Vagina (tissue), 2 donors: ENCODE results near the gene PDHA1. TPM values are rescaled to one million over a fixed set of nuclear protein-coding genes. Genes with fewer than 3 reads are reported as not detected.

Experiments used
- DNase-seq, 2 donors: peaks; one replicate each; pipeline ENCODE4 v3.0.0-alpha.2; 2017; ENCODE audit errors: extremely low spot score in 2 of 2
- H3K27ac ChIP-seq: fragments of 200-600 bp; sonication (generic); one replicate; pipeline ENCODE4 v1.5.1; 2019
- H3K27me3 ChIP-seq: fragments of 200-600 bp; sonication (generic); one replicate; pipeline ENCODE4 v1.5.1; 2019
- H3K36me3 ChIP-seq, 2 donors: fragments of 200-600 bp; sonication (generic); one replicate each; pipeline ENCODE4 v1.5.1; 2017 to 2019
- H3K4me1 ChIP-seq: fragments of 200-600 bp; sonication (generic); one replicate; pipeline ENCODE4 v1.5.1; 2019
- H3K4me3 ChIP-seq, 2 donors: fragments of 200-600 bp; sonication (generic); 1 replicate in 1 of 2; 2 replicates in 1 of 2; pipeline ENCODE4 v1.5.1; 2016 to 2019
- H3K9me3 ChIP-seq: fragments of 200-600 bp; sonication (generic); one replicate; pipeline ENCODE4 v1.5.1; 2019
- CTCF ChIP-seq, 3 experiments: fragments of 450-650 bp in 2 of 3; fragments of 200-600 bp in 1 of 3; sonication (generic) in 1 of 3; IDR thresholded peaks; one replicate each; pipeline ENCODE4 v1.5.1; 2017 to 2019; ENCODE audit warnings: antibody characterized with exemption in 3 of 3, mild to moderate bottlenecking in 2 of 3, moderate library complexity in 2 of 3
- POLR2A ChIP-seq, 2 donors: fragments of 450-650 bp; IDR thresholded peaks; one replicate each; pipeline ENCODE4 v1.6.1; 2017; ENCODE audit warnings: antibody characterized with exemption in 2 of 2, mild to moderate bottlenecking in 2 of 2, moderate library complexity in 2 of 2
- POLR2AphosphoS5 ChIP-seq, 2 donors: sonication (generic); formaldehyde crosslinking; IDR thresholded peaks; one replicate each; pipeline ENCODE4 v1.9.0; 2017; ENCODE audit warnings: antibody characterized with exemption in 2 of 2, mild to moderate bottlenecking in 2 of 2, low read depth in 1 of 2; ENCODE audit not compliant: insufficient read depth in 1 of 2
- intact Hi-C: fragments of 100-400 bp; cut with DNase I; formaldehyde crosslinking; loops from one replicate; pipeline ENCODE4 v1.15.1; 2023
- total RNA-seq: library from RNA; depleted of rRNA; stranded (reverse); fragments of >200 nt; gene quantifications from one replicate; pipeline ENCODE4 v1.2.3, GENCODE V29; 2016

Gene PDHA1
- total RNA-seq, 1 donor from 2014 or later: 41.0 TPM

- H3K27ac ChIP-seq: no peak overlapping the region
- peaks cover 8% of the 10 kb centered on the region for H3K4me1 ChIP-seq
- peaks cover 0 to 15% of the 10 kb centered on the region in 2 donors for H3K36me3 ChIP-seq
- no peaks in the 10 kb centered on the region for H3K27me3 ChIP-seq
- intact Hi-C loops: no loop called here
- no peak for TF ChIP-seq POLR2A (IDR thresholded peaks at IDR 0.05)
- TF ChIP-seq POLR2AphosphoS5 (IDR thresholded peaks at IDR 0.05; ENCODE audit: insufficient read depth in 1 of 2, low read depth in 1 of 2): no peak
- TF ChIP-seq CTCF (IDR thresholded peaks at IDR 0.05): no peak
- no peak overlapping the region for H3K4me3 ChIP-seq
- DNase-seq: no peak
- H3K9me3 ChIP-seq: no peaks in the 10 kb centered on the region
These were observed 5.5 kb downstream of the PDHA1 start for GRCh38 chrX:19349264-19349663.

GRCh38 chrX:19350941-19351384, 7.2 kb downstream of the PDHA1 start:
- TF ChIP-seq CTCF (IDR thresholded peaks at IDR 0.05) (no peak), POLR2AphosphoS5 (IDR thresholded peaks at IDR 0.05; ENCODE audit: insufficient read depth in 1 of 2, low read depth in 1 of 2) (no peak), POLR2A (IDR thresholded peaks at IDR 0.05) (no peak)
- H3K9me3 ChIP-seq: no peaks in the 10 kb centered on the region
- intact Hi-C loops: no loop called here
- H3K27me3 ChIP-seq: no peaks in the 10 kb centered on the region
- no peak overlapping the region for H3K27ac ChIP-seq
- no peak for DNase-seq
- no peaks in the 10 kb centered on the region for H3K4me1 ChIP-seq
- H3K4me3 ChIP-seq: no peak overlapping the region
- H3K36me3 ChIP-seq: peaks cover 0 to 23% of the 10 kb centered on the region in 2 donors

- Histone ChIP-seq H3K4me3 (no peak overlapping the region), H3K27me3 (no peaks in the 10 kb centered on the region), H3K9me3 (no peaks in the 10 kb centered on the region), H3K27ac (no peak overlapping the region), H3K36me3 (peaks cover 0 to 44% of the 10 kb centered on the region in 2 donors), H3K4me1 (no peaks in the 10 kb centered on the region)
- intact Hi-C loops: no loop called here
- no peak for DNase-seq
- no peak for TF ChIP-seq CTCF (IDR thresholded peaks at IDR 0.05)
- no peak for TF ChIP-seq POLR2AphosphoS5 (IDR thresholded peaks at IDR 0.05; ENCODE audit: insufficient read depth in 1 of 2, low read depth in 1 of 2)
- no peak for TF ChIP-seq POLR2A (IDR thresholded peaks at IDR 0.05)
These were observed 10.9 kb downstream of the PDHA1 start for GRCh38 chrX:19354625-19355024.

- Histone ChIP-seq H3K4me3 (no peak overlapping the region), H3K27me3 (no peaks in the 10 kb centered on the region), H3K4me1 (no peaks in the 10 kb centered on the region), H3K36me3 (peaks cover 0 to 37% of the 10 kb centered on the region in 2 donors), H3K9me3 (no peaks in the 10 kb centered on the region), H3K27ac (no peak overlapping the region)
- DNase-seq: no peak
- intact Hi-C loops: no loop called here
- TF ChIP-seq CTCF (IDR thresholded peaks at IDR 0.05) (no peak), POLR2AphosphoS5 (IDR thresholded peaks at IDR 0.05; ENCODE audit: insufficient read depth in 1 of 2, low read depth in 1 of 2) (no peak), POLR2A (IDR thresholded peaks at IDR 0.05) (no peak)
These were observed 14.8 kb downstream of the PDHA1 start for GRCh38 chrX:19358521-19358920.

GRCh38 chrX:19360903-19361302, 17.2 kb downstream of the PDHA1 start:
- Histone ChIP-seq H3K27me3 (no peaks in the 10 kb centered on the region), H3K4me3 (no peak overlapping the region), H3K36me3 (peaks cover 0 to 21% of the 10 kb centered on the region in 2 donors), H3K27ac (no peak overlapping the region), H3K9me3 (no peaks in the 10 kb centered on the region), H3K4me1 (no peaks in the 10 kb centered on the region)
- DNase-seq: no peak
- no peak for TF ChIP-seq POLR2AphosphoS5 (IDR thresholded peaks at IDR 0.05; ENCODE audit: insufficient read depth in 1 of 2, low read depth in 1 of 2)
- no peak for TF ChIP-seq CTCF (IDR thresholded peaks at IDR 0.05)
- intact Hi-C loops: no loop called here
